HCT116 (cell line): ENCODE measurements around the gene PGBD1. TPM values are rescaled to one million over a fixed set of nuclear protein-coding genes. Genes with fewer than 3 reads are reported as not detected.

Experiments used
- ATAC-seq: fragments of 200-7000 bp; cut with Tn5 transposase; 2 replicates; pipeline ENCODE4 v1.9.1; 2020; ENCODE audit warnings: mild to moderate bottlenecking, moderate library complexity
- BruUV-seq: library from RNA; stranded (reverse); fragments of 400-500 nt; replicated peaks from 2 replicates; lab custom pipeline; 2021; lab: Mats Ljungman, UMichigan
- CTCF ChIA-PET: fragments of 300-600 bp; sonication (Branson Sonifier 250); formaldehyde crosslinking; loops from one replicate; lab custom pipeline; 2021; ENCODE audit warnings: antibody characterized with exemption; lab: Charles Lee
- POLR2A ChIA-PET: fragments of 300-600, 350-600 bp; sonication (Branson Sonifier 250); formaldehyde crosslinking; loops from one replicate; lab custom pipeline; 2021; ENCODE audit warnings: antibody characterized with exemption; lab: Charles Lee
- RAD21 ChIA-PET, 2 experiments: fragments of 300-600 bp; sonication (Branson Sonifier 250); formaldehyde crosslinking; loops; one replicate each; lab custom pipeline; 2023; ENCODE audit warnings: low total read pairs in 2 of 2; ENCODE audit not compliant: uncharacterized antibody in 2 of 2, unreplicated experiment in 2 of 2, low non-redundant PET in 1 of 2; lab: Charles Lee
- DNase-seq: peaks from one replicate; pipeline ENCODE4 v3.0.0-alpha.2; 2010; ENCODE audit warnings: low read depth, low spot score
- H2AFZ ChIP-seq: fragments of 200-600 bp; shearing (Covaris generic), sonication (generic); 2 replicates; pipeline ENCODE4 v1.6.1; 2017; ENCODE audit warnings: low read depth, mixed run types, mixed read lengths, antibody characterized with exemption, low read length; ENCODE audit not compliant: poor library complexity, severe bottlenecking
- H3K27ac ChIP-seq: 2 replicates; pipeline ENCODE4 v1.5.1; 2012; ENCODE audit warnings: low read depth, low read length
- H3K27me3 ChIP-seq: fragments of 200-600 bp; sonication (generic); 2 replicates; pipeline ENCODE4 v1.6.1; 2016; ENCODE audit warnings: mixed run types, low read length, mixed read lengths; ENCODE audit not compliant: insufficient read depth
- H3K36me3 ChIP-seq, 2 experiments: fragments of 200-500 bp in 1 of 2; fragments of 200-600 bp in 1 of 2; sonication (Bioruptor generic) in 1 of 2; sonication (generic) in 1 of 2; 2 replicates each; pipeline versions ENCODE4 v1.5.1 to v1.6.1; 2014 to 2016; ENCODE audit warnings: low read length in 2 of 2, inconsistent platforms in 1 of 2, mixed read lengths in 1 of 2, mixed run types in 1 of 2; ENCODE audit not compliant: insufficient read depth in 2 of 2, control insufficient read depth in 1 of 2
- H3K4me1 ChIP-seq, 2 experiments: fragments of 200-600 bp in 1 of 2; sonication (generic) in 1 of 2; 2 replicates each; pipeline versions ENCODE4 v1.5.1 to v1.6.1; 2012 to 2017; ENCODE audit warnings: low read length in 2 of 2, inconsistent platforms in 1 of 2, mild to moderate bottlenecking in 1 of 2, mixed read lengths in 1 of 2, mixed run types in 1 of 2, moderate library complexity in 1 of 2; ENCODE audit not compliant: insufficient read depth in 2 of 2, control insufficient read depth in 1 of 2
- H3K4me2 ChIP-seq: fragments of 200-600 bp; sonication (generic); 2 replicates; pipeline ENCODE4 v1.6.1; 2017; ENCODE audit warnings: mixed run types, low read length, mixed read lengths
- H3K4me3 ChIP-seq, 2 experiments: fragments of 200-600 bp in 1 of 2; sonication (generic) in 1 of 2; replicated peaks in 1 of 2; 2 replicates each; pipeline ENCODE4 v1.5.1; 2011 to 2016; ENCODE audit warnings: low read length in 2 of 2, control low read depth in 1 of 2, low read depth in 1 of 2, mild to moderate bottlenecking in 1 of 2, mixed read lengths in 1 of 2, mixed run types in 1 of 2
- H3K79me2 ChIP-seq: fragments of 200-600 bp; sonication (generic); 2 replicates; pipeline ENCODE4 v1.6.1; 2017; ENCODE audit warnings: mild to moderate bottlenecking, mixed run types, low read length, moderate library complexity, mixed read lengths; ENCODE audit not compliant: insufficient read depth
- H3K9ac ChIP-seq: fragments of 200-600 bp; sonication (generic); 2 replicates; pipeline ENCODE4 v1.6.1; 2016; ENCODE audit warnings: low read length, mixed read lengths
- H3K9me2 ChIP-seq: fragments of 200-600 bp; sonication (generic), shearing (Covaris generic); 2 replicates; pipeline ENCODE4 v1.6.1; 2017; ENCODE audit warnings: mixed run types, mild to moderate bottlenecking, moderate library complexity; ENCODE audit not compliant: insufficient read depth
- H3K9me3 ChIP-seq, 2 experiments: fragments of 200-500 bp in 1 of 2; fragments of 200-600 bp in 1 of 2; sonication (Bioruptor generic) in 1 of 2; sonication (generic) in 1 of 2; 2 replicates each; pipeline ENCODE4 v1.6.1; 2014 to 2017; ENCODE audit warnings: low read length in 2 of 2, mixed read lengths in 2 of 2, inconsistent platforms in 1 of 2, low read depth in 1 of 2, mild to moderate bottlenecking in 1 of 2, mixed run types in 1 of 2, moderate library complexity in 1 of 2; ENCODE audit not compliant: control insufficient read depth in 1 of 2, insufficient read depth in 1 of 2
- H4K20me1 ChIP-seq: fragments of 200-600 bp; sonication (generic), shearing (Covaris generic); 2 replicates; pipeline ENCODE4 v1.6.1; 2017; ENCODE audit warnings: mixed run types, mild to moderate bottlenecking, moderate library complexity; ENCODE audit not compliant: insufficient read depth
- EZH2 ChIP-seq: fragments of 200-600 bp; sonication (generic); IDR thresholded peaks from 2 replicates; pipeline ENCODE4 v1.6.1; 2017; ENCODE audit warnings: antibody characterized with exemption, mixed run types
- POLR2A ChIP-seq: IDR thresholded peaks from 2 replicates; pipeline ENCODE4 v1.7.0; 2011; ENCODE audit warnings: borderline replicate concordance; ENCODE audit not compliant: insufficient read depth, insufficient read length; ENCODE audit errors: extremely low read depth
- POLR2AphosphoS5 ChIP-seq: IDR thresholded peaks from 2 replicates; pipeline ENCODE4 v1.6.1; 2011; ENCODE audit warnings: mild to moderate bottlenecking, low read depth, low read length, moderate library complexity
- REST ChIP-seq: IDR thresholded peaks from 2 replicates; pipeline ENCODE4 v1.6.1; 2012; ENCODE audit warnings: low read depth
- SIN3A ChIP-seq: IDR thresholded peaks from 2 replicates; pipeline ENCODE4 v1.6.1; 2012; ENCODE audit warnings: low read depth
- TCF7L2 ChIP-seq: IDR thresholded peaks from 2 replicates; pipeline ENCODE4 v1.7.0; 2011; ENCODE audit warnings: borderline replicate concordance, inconsistent platforms; ENCODE audit not compliant: insufficient read depth, insufficient read length; ENCODE audit errors: extremely low read depth
- YY1 ChIP-seq: IDR thresholded peaks from 2 replicates; pipeline ENCODE4 v1.6.1; 2011; ENCODE audit warnings: low read length, low read depth, moderate library complexity, mild to moderate bottlenecking; ENCODE audit not compliant: insufficient replicate concordance; ENCODE audit errors: extremely low read depth
- intact Hi-C: fragments of 100-400 bp; cut with micrococcal nuclease; formaldehyde crosslinking; loops from 2 replicates; pipeline ENCODE4 v1.10.0; 2022
- total RNA-seq: library from RNA; stranded (reverse); gene quantifications from one replicate; pipeline ENCODE4 v1.2.1, GENCODE V29; 2021; ENCODE audit not compliant: unreplicated experiment
- TF ChIP-seq, protein P1 (sequence below): IDR thresholded peaks from 2 replicates; pipeline ENCODE4 v1.6.1; 2012
- TF ChIP-seq, protein P2 (sequence below), 3 experiments: fragments of 200-600 bp in 1 of 3; sonication (generic) in 1 of 3; IDR thresholded peaks in 2 of 3; conservative IDR thresholded peaks in 1 of 3; 2 replicates each; pipeline ENCODE4 v1.5.1; 2012 to 2017; ENCODE audit warnings: low read depth in 2 of 3, low read length in 2 of 3, antibody characterized with exemption in 1 of 3, borderline replicate concordance in 1 of 3, control low read depth in 1 of 3, mild to moderate bottlenecking in 1 of 3, mixed read lengths in 1 of 3, mixed run types in 1 of 3, moderate library complexity in 1 of 3; ENCODE audit not compliant: insufficient read depth in 1 of 3

Gene PGBD1
- total RNA-seq, 1 experiment from 2014 or later: 3.6 TPM

- Histone ChIP-seq H3K36me3 (peaks cover 0 to 17% of the 10 kb centered on the region in 2 experiments; a peak in 1 of 4 replicates), H3K9me3 (peaks cover 5 to 18% of the 10 kb centered on the region in 2 experiments; a peak in 3 of 4 replicates), H3K4me3 (no peak overlapping the region), H3K27ac (no peak overlapping the region), H3K4me2 (no peak overlapping the region), H3K9me2 (no peaks in the 10 kb centered on the region), H3K27me3 (no peaks in the 10 kb centered on the region), H3K79me2 (no peaks in the 10 kb centered on the region), H4K20me1 (no peaks in the 10 kb centered on the region), H3K4me1 (no peaks in the 10 kb centered on the region), H2AFZ (no peak overlapping the region), H3K9ac (no peak overlapping the region)
- intact Hi-C loops: no loop called here
- no TSS peak for BruUV-seq
- ChIA-PET POLR2A (no interaction called here), CTCF (no interaction called here), RAD21 (no interaction called here)
- no peak for TF ChIP-seq EZH2
- no peak for TF ChIP-seq POLR2AphosphoS5
- TF ChIP-seq TCF7L2: no peak
- TF ChIP-seq, protein P1, sequence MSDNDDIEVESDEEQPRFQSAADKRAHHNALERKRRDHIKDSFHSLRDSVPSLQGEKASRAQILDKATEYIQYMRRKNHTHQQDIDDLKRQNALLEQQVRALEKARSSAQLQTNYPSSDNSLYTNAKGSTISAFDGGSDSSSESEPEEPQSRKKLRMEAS: no peak
- TF ChIP-seq SIN3A: no peak
- no peak for TF ChIP-seq YY1
- TF ChIP-seq POLR2A: no peak
- TF ChIP-seq, protein P2, sequence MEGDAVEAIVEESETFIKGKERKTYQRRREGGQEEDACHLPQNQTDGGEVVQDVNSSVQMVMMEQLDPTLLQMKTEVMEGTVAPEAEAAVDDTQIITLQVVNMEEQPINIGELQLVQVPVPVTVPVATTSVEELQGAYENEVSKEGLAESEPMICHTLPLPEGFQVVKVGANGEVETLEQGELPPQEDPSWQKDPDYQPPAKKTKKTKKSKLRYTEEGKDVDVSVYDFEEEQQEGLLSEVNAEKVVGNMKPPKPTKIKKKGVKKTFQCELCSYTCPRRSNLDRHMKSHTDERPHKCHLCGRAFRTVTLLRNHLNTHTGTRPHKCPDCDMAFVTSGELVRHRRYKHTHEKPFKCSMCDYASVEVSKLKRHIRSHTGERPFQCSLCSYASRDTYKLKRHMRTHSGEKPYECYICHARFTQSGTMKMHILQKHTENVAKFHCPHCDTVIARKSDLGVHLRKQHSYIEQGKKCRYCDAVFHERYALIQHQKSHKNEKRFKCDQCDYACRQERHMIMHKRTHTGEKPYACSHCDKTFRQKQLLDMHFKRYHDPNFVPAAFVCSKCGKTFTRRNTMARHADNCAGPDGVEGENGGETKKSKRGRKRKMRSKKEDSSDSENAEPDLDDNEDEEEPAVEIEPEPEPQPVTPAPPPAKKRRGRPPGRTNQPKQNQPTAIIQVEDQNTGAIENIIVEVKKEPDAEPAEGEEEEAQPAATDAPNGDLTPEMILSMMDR (IDR thresholded peaks at IDR 0.05 in 2 of 3, conservative IDR thresholded peaks at IDR 0.05 in 1 of 3; ENCODE audit: borderline replicate concordance in 1 of 3, insufficient read depth in 1 of 3, low read depth in 2 of 3, low read length in 2 of 3): no peak
- no peak for TF ChIP-seq REST
- DNase-seq: no peak
- no peak for ATAC-seq
These were observed 42.5 kb downstream of the PGBD1 start for GRCh38 chr6:28323813-28324424.
